GM21367 (cell line): Measurements from ENCODE around the gene CRYM.
A peak's percentile ranks its signal among the peaks of the same experiment; 100 is the strongest.
"Not testable (repeated sequence)": the region's sequence is repeated elsewhere in the genome, so short reads cannot be mapped to it uniquely, and the experiment has no call there.

Experiments
- ATAC-seq: cut with Tn5 transposase; IDR thresholded peaks from one replicate; pipeline ENCODE4 v1.9.1; 2021; ENCODE audit not compliant: unreplicated experiment

The CRYM gene

DNA sequence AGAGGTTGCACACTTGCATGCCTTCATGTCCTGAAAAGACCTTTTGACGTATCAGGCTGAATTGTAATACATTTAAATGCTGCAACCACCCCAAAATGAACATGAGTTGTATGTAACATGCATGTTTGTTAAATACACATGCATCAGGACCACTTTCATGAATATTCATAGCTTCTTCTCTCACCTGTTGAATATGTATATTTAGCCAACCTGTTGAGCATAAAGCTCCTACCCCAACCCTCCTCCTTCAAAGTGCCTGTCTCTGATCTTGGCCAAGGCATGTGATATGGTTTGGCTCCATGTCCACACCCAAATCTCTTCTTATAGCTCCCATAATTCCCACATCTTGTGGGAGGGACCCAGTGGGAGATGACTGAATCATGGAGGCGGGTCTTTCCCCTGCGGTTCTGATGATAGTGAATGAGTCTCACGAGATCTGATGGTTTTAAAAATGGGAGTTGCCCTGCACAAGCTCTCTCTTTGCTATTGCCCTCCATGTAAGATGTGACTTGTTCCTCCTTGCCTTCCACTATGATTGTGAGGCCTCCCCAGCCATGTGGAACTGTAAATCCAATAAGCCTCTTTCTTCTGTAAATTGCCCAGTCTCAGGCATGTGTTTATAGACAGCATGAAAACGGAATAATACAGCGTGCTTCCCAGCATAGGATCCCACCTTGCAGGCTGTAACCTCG lies 3.8 kb upstream of the CRYM start:
- ATAC-seq: no peak

DNA sequence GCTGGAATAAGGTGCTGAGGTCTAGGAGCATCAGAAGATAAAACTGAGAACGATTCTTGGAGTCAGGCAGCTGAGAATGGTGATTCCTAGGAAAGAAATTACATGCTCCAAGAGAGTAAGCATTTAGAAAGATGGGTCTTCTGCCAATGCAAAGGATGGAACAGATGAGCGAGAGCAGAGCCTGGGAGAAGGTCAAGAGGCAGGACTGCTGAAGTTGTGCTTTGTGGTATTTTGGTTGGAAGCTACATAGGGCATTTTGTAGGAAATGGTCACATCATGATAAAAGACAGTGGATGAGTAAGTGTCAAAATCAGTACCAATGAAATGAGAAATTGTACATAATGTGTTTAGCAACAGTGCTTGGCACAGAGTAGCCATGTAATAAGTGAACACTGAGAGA lies 1.4 kb upstream of the CRYM start:
- no peak for ATAC-seq

GRCh38 chr16:21277045-21277926 lies 804 bp downstream of the CRYM start:
- ATAC-seq: no peak

DNA sequence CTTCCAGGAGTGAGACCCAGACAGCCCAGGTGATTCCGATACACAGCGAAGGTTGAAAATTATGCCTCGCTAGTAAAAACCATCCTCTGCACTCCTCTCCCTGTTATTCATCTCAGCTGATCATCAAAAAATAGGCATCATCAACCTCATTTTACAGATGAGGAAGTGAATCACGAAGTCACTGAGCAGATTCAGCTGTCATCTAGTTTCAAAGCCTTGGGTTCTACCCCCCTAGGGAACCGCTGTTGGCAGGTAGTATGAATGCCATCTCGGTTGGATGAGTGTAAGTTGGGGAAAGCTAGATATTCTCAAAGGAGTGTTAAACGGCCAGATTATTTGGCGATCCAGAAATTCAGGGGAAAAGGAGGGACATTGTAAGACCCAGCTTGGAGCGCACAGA lies 2.0 kb downstream of the CRYM start:
- ATAC-seq: no peak

DNA sequence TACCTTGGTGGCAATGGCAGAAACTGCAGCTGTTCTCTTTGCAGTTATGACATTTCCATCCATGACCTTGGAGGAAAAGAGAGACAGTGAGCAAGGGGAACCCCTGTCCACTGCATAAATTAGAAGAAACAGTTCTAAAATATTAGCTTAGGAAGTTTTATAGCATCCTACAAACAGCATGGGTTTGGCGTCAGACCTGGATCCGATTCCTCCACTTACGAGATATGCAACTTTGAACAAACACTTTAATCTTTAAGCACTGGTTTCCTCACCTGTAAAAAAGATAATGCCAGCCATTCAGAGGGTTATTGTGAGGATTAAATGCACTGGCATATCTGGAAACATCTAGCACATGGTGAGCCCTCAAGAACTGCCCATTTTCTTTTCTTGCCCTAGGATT lies 2.6 kb downstream of the CRYM start:
- no peak for ATAC-seq

DNA sequence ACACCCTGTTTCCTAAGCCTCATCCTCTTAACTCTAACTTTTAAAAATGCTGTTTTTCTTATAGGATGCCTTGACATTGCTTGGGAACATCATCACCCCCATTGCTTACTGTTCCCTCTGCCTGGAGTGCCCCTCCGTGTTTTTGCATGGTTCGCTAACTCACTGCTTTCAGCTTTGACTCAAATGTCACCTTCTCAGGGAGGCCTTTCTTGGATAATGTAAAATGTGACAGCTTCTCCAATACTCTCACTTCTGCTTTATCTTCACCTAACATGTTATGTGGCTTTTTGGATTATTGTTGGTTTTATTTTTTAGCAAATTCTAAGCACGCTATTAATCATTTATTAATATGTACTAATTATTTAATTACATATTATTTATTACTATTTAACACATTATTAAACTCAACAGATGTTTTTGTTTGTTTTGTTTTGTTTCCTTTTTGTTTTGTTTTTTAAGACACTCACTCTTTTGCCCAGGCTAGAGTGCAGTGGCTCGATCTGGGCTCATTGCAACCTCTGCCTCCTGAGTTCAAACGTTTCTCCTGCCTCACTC lies 3.8 kb downstream of the CRYM start:
- no peak for ATAC-seq

DNA sequence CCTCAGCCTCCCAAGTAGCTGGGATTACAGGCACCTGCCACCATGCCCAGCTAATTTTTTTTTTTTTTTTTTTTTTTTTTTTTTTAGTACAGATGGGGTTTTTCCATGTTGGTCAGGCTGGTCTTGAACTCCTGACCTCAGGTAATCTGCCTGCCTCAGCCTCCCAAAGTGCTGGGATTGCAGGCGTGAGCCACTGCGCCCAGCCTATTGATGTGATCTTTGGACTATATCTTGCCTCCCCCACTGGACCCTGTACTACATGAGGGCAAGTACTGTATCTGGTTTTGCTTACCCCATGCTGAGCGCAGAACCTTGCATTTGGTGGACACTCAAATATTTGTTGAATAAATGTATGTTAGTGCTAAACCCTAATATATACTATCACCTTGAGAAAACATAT lies 5.3 kb downstream of the CRYM start:
- not testable (repeated sequence) for ATAC-seq

DNA sequence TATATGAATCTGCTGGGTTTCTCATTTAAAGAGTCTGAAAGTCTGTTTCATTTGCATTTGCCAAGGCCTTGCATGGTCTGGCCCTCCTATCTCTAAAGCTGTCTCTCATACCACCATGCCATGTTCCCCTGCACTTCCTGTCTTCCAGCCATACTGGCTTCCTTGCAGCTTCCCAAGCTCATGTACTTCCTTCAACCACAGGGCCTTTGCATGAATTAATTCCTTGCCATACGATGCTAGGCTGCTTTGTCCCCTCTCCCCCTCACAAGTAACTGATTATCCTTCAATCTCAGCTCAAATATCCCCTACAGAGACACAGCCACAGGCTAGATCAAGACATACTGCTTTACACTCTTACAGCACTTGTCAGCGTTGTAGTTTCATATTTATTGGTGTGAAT lies 5.8 kb downstream of the CRYM start:
- ATAC-seq: no peak

DNA sequence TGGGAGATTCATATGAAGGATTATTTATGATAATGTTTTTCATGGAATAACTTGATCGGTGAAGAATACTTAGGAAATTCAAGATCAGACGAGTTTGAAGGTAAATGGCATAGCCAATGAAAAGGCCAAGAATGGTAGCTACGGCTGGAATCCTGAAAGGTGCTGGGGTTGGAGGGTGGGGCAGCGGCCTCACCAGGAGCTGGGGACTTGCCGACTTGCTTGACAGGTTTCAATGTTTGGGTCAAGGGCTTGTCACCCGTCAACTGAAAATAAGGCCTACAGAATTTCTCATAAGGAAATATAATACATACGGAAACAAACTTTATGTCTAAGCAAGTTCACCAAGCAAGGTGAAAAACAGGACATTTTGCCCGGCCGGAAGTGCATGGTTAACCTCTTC lies 9.9 kb downstream of the CRYM start:
- ATAC-seq: no peak

- no peak for ATAC-seq
These were observed 10.8 kb downstream of the CRYM start for GRCh38 chr16:21267298-21267697.

GRCh38 chr16:21265104-21265837 lies 12.8 kb downstream of the CRYM start:
- ATAC-seq: no peak

GRCh38 chr16:21264571-21265036 lies 13.5 kb downstream of the CRYM start:
- no peak for ATAC-seq

DNA sequence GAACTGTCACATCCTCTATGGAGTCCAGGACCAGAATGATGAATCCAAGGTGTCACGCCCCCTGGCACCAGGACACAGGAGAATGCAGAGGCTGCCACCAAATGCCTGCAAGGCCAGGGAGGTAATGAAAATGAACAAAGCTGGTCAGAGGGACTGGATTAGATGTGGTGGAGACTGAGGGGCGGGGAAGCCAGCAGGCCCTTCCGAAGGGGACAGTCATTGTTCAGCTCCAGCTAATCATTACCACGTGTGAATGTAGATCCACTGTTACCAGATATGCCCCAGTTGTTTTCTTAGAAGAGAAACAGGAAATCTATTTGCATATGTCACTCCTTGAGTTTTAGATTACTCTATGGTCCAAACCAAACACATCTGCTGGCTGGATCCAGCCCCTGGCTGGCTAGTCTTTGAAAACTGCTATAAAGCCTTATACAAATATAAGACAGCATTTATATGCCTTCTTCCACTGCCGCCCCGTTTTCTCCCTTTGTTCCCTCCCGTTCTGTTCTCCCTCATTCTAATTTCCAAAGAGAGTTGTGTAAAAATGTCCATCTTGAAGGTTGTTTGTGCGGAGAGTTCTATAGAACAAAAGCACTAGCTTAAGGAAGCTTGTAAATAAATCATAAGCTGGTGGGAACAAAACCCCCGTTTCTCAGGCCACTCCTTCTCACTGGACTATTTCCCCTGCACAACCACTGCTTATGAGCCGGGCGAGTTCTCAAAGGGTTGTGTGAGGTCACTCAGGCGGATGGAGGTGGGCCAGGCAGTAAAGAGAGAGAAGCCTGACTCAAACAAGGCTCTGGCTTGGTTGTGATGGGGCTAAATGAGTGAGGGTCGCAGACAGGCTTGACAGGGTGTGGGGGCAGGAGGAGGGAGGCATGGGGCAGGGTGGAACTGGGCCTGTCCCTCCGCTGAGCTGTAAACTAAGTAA lies 14.2 kb downstream of the CRYM start:
- ATAC-seq: peak; percentile 82

GRCh38 chr16:21262779-21263639 lies 15.1 kb downstream of the CRYM start:
- no peak for ATAC-seq

DNA sequence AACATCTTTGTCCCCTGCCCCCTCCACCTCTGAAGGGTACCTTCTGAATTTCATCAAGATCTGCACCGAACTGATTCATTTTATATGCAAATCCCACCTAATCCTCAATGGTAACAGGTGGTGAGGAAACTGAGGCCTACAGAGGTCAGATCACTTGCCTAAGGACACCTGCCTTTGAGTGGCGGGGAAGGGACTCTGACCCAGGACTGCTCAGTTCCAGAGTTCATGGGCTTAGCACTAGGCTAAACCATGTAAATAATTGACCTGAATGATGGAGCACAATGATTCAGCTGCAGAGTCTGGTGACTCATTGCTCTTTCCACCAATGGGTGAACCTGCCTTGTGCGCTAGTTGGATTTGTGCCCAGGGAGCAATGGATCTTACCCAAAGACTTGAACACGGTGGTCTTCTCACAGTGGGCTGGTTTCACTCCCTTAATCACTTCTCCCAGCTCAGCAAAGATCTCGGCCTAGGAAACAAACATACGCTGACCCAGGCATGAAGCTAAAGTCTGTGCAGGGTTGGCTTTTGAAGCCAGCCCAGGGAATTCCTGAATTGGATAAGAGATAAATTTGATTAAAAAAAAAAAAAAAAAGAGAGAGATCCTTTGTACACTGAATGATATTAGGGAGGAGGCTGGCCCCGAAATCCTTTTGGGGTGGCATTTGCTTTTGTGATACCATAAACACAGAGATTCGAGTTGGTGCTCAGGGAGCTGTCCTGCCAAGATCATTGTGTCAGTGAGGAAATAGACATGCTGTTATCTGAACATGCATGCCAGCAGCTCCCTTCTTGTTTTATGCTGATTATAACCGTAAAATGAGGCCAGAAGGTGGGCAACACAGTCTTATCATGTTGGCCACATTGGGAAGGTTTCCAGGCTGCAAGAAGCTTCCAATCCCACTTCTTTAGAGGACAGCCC lies 17.0 kb downstream of the CRYM start:
- no peak for ATAC-seq

GRCh38 chr16:21257284-21257683 lies 20.8 kb downstream of the CRYM start:
- ATAC-seq: no peak

DNA sequence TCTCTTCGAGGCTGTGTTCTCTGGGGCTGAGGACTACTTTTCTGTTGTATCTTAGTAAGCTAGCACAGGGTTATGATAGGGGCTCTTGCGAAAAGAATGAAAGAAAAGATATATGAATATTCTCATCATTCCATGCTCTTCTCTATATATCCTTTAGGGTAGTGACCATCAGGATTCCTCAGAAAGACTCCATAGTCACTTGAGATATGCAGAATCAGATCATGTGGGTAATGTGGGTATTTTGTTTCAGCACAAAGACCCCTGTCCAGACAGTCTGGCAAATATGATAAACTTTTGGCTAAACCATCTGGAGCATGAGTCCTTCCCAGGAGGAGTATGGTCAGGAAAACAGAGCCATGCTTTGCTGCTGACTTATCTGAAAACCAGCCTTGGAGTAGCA lies 21.5 kb downstream of the CRYM start:
- ATAC-seq: no peak

DNA sequence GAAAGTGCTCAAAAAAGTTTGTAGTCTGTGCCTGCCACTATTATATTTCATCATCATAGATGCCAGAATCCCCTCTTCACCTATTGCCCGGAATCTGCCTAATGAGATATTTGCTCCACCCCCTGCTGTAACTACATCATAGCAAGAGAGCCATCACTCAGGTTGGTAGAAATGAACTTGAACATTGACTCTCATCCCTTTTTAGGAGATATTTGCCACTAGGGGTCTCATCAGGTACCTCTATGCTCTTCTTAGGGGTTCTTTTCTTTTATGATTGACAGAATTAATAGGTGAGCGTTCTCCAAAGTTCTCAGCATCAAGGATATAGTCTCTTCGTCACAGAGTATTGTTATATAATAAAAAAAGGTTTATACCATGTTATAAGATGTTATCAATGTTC lies 24.6 kb downstream of the CRYM start:
- no peak for ATAC-seq
